ENCODE results near the gene NELFCD.
A peak's percentile ranks its signal among the peaks of the same experiment; 100 is the strongest.

NELFCD gene

DNA sequence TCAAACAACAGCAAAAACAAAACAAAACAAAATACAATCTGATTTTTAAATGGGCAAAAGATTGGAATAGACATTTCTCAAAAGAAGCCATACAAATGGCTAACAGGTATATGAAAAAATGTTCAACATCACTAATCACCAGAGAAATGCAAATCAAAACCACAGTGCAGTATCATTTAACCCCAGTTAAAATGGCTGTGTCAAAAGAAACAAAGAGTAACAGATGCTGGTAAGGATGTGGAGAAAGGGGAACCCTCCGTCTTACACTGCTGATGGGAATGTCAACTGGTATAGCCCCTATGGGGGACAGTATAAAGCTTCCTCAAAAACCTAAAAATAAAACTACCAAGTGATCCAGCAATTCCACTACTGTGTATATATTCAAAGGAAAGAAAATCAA lies 10.9 kb upstream of the NELFCD start (continued):
- TF ChIP-seq KLF7 (tag by site-specific recombination; IDR thresholded peaks at IDR 0.05; ENCODE audit: borderline replicate concordance) (no peak), OVOL3 (tag by site-specific recombination; IDR thresholded peaks at IDR 0.05) (no peak), SP7 (tag by site-specific recombination; IDR thresholded peaks at IDR 0.05) (no peak)
- TF ChIP-seq, protein P1, sequence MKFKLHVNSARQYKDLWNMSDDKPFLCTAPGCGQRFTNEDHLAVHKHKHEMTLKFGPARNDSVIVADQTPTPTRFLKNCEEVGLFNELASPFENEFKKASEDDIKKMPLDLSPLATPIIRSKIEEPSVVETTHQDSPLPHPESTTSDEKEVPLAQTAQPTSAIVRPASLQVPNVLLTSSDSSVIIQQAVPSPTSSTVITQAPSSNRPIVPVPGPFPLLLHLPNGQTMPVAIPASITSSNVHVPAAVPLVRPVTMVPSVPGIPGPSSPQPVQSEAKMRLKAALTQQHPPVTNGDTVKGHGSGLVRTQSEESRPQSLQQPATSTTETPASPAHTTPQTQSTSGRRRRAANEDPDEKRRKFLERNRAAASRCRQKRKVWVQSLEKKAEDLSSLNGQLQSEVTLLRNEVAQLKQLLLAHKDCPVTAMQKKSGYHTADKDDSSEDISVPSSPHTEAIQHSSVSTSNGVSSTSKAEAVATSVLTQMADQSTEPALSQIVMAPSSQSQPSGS (tag by site-specific recombination; IDR thresholded peaks at IDR 0.05; ENCODE audit: low read depth): no peak

DNA sequence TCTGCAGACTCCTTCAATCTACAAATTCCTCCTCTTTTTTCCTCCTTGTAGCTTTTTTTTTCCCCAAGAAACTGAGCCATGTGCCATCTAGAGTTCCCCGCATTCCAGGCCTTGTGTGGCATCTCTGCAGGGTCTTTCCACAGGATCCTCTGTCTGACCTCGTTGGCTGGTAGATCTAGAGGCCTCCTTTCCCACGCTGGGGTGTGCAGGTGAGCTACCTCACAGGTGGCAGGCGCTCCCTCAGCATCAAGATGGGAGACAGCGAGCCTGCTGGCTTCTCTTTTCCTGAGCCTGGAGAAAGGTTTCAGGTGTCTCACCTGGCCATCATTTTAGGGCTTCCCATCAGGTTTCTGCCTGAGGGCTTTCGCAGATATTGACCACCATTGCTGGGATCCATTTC lies 9.6 kb upstream of the NELFCD start:
- Histone ChIP-seq H3K9me3 (ENCODE audit: control insufficient read depth, insufficient read depth, low read depth, low read length) (no peaks in the 10 kb centered on the region), H3K4me1 (ENCODE audit: control insufficient read depth, insufficient read depth, low read length) (no peaks in the 10 kb centered on the region), H3K4me3 (ENCODE audit: low read depth, low read length) (no peak overlapping the region), H3K27ac (ENCODE audit: extremely low read depth, low read depth, low read length) (no peak overlapping the region), H3K36me3 (ENCODE audit: control insufficient read depth in 2 of 2, insufficient read depth in 1 of 2, low read length in 2 of 2) (no peaks in the 10 kb centered on the region)
- TF ChIP-seq, protein P2, sequence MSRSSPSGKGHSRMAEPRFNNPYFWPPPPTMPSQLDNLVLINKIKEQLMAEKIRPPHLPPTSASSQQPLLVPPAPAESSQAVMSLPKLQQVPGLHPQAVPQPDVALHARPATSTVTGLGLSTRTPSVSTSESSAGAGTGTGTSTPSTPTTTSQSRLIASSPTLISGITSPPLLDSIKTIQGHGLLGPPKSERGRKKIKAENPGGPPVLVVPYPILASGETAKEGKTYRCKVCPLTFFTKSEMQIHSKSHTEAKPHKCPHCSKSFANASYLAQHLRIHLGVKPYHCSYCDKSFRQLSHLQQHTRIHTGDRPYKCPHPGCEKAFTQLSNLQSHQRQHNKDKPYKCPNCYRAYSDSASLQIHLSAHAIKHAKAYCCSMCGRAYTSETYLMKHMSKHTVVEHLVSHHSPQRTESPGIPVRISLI (tag by site-specific recombination; IDR thresholded peaks at IDR 0.05): no peak
- TF ChIP-seq SCRT1 (tag by site-specific recombination; IDR thresholded peaks at IDR 0.05; ENCODE audit: borderline replicate concordance) (no peak), REPIN1 (tag by site-specific recombination; IDR thresholded peaks at IDR 0.05; ENCODE audit: low read depth) (no peak), ZNF473 (tag by site-specific recombination; IDR thresholded peaks at IDR 0.05) (no peak), ZBTB8A (tag by site-specific recombination; IDR thresholded peaks at IDR 0.05) (no peak)
- CTCF ChIA-PET: interaction anchor here (0.9 kb wide), 1 partner anchor 11 kb away, joined by 3 read pairs; no protein-coding TSS in a partner anchor
- POLR2A ChIA-PET: no interaction called here

DNA sequence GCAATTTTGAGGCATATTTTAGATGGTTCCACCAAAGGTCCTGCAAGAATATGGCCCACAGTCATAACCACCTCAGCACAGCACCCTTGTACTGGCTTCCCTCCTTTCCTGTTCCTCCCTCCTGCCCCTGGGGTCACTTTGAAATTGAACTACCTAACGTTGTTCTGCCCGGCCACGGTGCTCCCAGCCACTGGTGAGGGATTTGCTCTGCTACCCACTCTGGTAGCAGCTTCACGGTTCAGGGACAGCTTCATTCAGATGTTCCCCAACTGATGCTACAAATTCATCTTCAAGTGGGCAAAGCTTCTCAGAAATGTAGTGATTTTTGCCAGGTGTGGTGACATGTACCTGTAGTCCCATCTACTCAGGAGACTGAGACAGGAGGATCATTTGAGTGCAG lies 7.9 kb upstream of the NELFCD start:
- ChIA-PET CTCF (no interaction called here), POLR2A (no interaction called here)
- Histone ChIP-seq H3K27ac (ENCODE audit: extremely low read depth, low read depth, low read length) (no peak overlapping the region), H3K4me3 (ENCODE audit: low read depth, low read length) (no peak overlapping the region), H3K36me3 (ENCODE audit: control insufficient read depth in 2 of 2, insufficient read depth in 1 of 2, low read length in 2 of 2) (no peaks in the 10 kb centered on the region), H3K4me1 (ENCODE audit: control insufficient read depth, insufficient read depth, low read length) (no peaks in the 10 kb centered on the region), H3K9me3 (ENCODE audit: control insufficient read depth, insufficient read depth, low read depth, low read length) (no peaks in the 10 kb centered on the region)
- TF ChIP-seq SP7 (tag by site-specific recombination; IDR thresholded peaks at IDR 0.05): no peak
- no peak for TF ChIP-seq ZNF792 (tag by site-specific recombination; IDR thresholded peaks at IDR 0.05)
- TF ChIP-seq ZNF768 (tag by site-specific recombination; IDR thresholded peaks at IDR 0.05): no peak
- TF ChIP-seq, protein P3, sequence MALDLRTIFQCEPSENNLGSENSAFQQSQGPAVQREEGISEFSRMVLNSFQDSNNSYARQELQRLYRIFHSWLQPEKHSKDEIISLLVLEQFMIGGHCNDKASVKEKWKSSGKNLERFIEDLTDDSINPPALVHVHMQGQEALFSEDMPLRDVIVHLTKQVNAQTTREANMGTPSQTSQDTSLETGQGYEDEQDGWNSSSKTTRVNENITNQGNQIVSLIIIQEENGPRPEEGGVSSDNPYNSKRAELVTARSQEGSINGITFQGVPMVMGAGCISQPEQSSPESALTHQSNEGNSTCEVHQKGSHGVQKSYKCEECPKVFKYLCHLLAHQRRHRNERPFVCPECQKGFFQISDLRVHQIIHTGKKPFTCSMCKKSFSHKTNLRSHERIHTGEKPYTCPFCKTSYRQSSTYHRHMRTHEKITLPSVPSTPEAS (tag by site-specific recombination; IDR thresholded peaks at IDR 0.05): no peak
- no peak for TF ChIP-seq ZNF707 (tag by site-specific recombination; IDR thresholded peaks at IDR 0.05)
- no peak for TF ChIP-seq ZNF302 (tag by site-specific recombination; IDR thresholded peaks at IDR 0.05; ENCODE audit: low read depth)
- no peak for TF ChIP-seq SP2 (tag by site-specific recombination; IDR thresholded peaks at IDR 0.05)

DNA sequence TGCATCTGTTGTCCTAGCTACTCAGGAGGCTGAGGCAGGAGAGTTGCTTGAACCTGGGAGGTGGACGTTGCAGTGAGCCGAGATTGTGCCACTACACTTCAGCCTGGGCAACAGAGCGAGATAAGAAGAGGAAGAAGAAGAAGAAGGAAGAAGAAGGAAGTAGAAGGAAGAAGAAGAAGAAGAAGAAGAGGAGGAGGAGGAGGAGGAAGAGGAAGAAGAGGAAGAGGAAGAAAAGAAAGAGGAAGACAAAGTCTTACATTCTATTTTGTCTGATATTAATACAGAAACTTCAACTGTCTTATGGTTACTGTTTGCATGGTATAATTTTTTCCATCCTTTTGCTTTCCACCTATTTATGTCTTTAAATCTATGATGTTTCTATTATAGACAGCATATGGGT lies 7.2 kb upstream of the NELFCD start:
- CTCF ChIA-PET: no interaction called here
- H3K4me3 ChIP-seq (ENCODE audit: low read depth, low read length): no peak overlapping the region

More for the DNA sequence above, 7.2 kb upstream of the NELFCD start:
- POLR2A ChIA-PET: no interaction called here
- Histone ChIP-seq H3K4me1 (ENCODE audit: control insufficient read depth, insufficient read depth, low read length) (no peaks in the 10 kb centered on the region), H3K9me3 (ENCODE audit: control insufficient read depth, insufficient read depth, low read depth, low read length) (no peaks in the 10 kb centered on the region), H3K36me3 (ENCODE audit: control insufficient read depth in 2 of 2, insufficient read depth in 1 of 2, low read length in 2 of 2) (no peaks in the 10 kb centered on the region), H3K27ac (ENCODE audit: extremely low read depth, low read depth, low read length) (no peak overlapping the region)
- TF ChIP-seq, protein P4, sequence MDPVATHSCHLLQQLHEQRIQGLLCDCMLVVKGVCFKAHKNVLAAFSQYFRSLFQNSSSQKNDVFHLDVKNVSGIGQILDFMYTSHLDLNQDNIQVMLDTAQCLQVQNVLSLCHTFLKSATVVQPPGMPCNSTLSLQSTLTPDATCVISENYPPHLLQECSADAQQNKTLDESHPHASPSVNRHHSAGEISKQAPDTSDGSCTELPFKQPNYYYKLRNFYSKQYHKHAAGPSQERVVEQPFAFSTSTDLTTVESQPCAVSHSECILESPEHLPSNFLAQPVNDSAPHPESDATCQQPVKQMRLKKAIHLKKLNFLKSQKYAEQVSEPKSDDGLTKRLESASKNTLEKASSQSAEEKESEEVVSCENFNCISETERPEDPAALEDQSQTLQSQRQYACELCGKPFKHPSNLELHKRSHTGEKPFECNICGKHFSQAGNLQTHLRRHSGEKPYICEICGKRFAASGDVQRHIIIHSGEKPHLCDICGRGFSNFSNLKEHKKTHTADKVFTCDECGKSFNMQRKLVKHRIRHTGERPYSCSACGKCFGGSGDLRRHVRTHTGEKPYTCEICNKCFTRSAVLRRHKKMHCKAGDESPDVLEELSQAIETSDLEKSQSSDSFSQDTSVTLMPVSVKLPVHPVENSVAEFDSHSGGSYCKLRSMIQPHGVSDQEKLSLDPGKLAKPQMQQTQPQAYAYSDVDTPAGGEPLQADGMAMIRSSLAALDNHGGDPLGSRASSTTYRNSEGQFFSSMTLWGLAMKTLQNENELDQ (tag by site-specific recombination; IDR thresholded peaks at IDR 0.05; ENCODE audit: low read depth): no peak
- TF ChIP-seq, protein P5, sequence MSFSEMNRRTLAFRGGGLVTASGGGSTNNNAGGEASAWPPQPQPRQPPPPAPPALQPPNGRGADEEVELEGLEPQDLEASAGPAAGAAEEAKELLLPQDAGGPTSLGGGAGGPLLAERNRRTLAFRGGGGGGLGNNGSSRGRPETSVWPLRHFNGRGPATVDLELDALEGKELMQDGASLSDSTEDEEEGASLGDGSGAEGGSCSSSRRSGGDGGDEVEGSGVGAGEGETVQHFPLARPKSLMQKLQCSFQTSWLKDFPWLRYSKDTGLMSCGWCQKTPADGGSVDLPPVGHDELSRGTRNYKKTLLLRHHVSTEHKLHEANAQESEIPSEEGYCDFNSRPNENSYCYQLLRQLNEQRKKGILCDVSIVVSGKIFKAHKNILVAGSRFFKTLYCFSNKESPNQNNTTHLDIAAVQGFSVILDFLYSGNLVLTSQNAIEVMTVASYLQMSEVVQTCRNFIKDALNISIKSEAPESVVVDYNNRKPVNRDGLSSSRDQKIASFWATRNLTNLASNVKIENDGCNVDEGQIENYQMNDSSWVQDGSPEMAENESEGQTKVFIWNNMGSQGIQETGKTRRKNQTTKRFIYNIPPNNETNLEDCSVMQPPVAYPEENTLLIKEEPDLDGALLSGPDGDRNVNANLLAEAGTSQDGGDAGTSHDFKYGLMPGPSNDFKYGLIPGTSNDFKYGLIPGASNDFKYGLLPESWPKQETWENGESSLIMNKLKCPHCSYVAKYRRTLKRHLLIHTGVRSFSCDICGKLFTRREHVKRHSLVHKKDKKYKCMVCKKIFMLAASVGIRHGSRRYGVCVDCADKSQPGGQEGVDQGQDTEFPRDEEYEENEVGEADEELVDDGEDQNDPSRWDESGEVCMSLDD (tag by site-specific recombination; IDR thresholded peaks at IDR 0.05): no peak
- TF ChIP-seq, protein P6, sequence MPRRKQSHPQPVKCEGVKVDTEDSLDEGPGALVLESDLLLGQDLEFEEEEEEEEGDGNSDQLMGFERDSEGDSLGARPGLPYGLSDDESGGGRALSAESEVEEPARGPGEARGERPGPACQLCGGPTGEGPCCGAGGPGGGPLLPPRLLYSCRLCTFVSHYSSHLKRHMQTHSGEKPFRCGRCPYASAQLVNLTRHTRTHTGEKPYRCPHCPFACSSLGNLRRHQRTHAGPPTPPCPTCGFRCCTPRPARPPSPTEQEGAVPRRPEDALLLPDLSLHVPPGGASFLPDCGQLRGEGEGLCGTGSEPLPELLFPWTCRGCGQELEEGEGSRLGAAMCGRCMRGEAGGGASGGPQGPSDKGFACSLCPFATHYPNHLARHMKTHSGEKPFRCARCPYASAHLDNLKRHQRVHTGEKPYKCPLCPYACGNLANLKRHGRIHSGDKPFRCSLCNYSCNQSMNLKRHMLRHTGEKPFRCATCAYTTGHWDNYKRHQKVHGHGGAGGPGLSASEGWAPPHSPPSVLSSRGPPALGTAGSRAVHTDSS (tag by site-specific recombination; IDR thresholded peaks at IDR 0.05): peak; percentile 81

Measured in HEK293 (cell line).